HEK293T (cell line): ENCODE results near the gene PRR3.
A peak's percentile ranks its signal among the peaks of the same experiment; 100 is the strongest.

ENCODE experiments used
- CTCF ChIA-PET: fragments of 350-600 bp; formaldehyde crosslinking; extraction: SDS; loops from one replicate; lab custom pipeline; 2021; ENCODE audit warnings: antibody characterized with exemption, inconsistent platforms; lab: Yijun Ruan, JAX
- POLR2A ChIA-PET: fragments of 350-600 bp; formaldehyde crosslinking; extraction: SDS; loops from one replicate; lab custom pipeline; 2020; ENCODE audit warnings: antibody characterized with exemption, inconsistent platforms; lab: Yijun Ruan, JAX
- DNase-seq: peaks from one replicate; pipeline ENCODE4 v3.0.0; 2012; ENCODE audit warnings: mixed read lengths; ENCODE audit errors: extremely low spot score
- ARNT ChIP-seq: fragments of 450-650 bp; IDR thresholded peaks from 2 replicates; pipeline ENCODE4 v1.6.1; 2017; ENCODE audit warnings: mild to moderate bottlenecking
- BHLHE40 ChIP-seq: fragments of 450-650 bp; IDR thresholded peaks from 2 replicates; pipeline ENCODE4 v1.6.1; 2016; ENCODE audit warnings: mild to moderate bottlenecking, moderate library complexity, borderline replicate concordance
- CTBP1 ChIP-seq: fragments of 450-650 bp; IDR thresholded peaks from 2 replicates; pipeline ENCODE4 v1.6.1; 2016; ENCODE audit warnings: borderline replicate concordance
- ELF4 ChIP-seq: fragments of 450-650 bp; IDR thresholded peaks from 2 replicates; pipeline ENCODE4 v1.6.1; 2017; ENCODE audit warnings: antibody characterized with exemption
- FOXA1 ChIP-seq: fragments of 450-650 bp; IDR thresholded peaks from 2 replicates; pipeline ENCODE4 v1.6.1; 2016; ENCODE audit warnings: mild to moderate bottlenecking
- FOXK2 ChIP-seq: fragments of 450-650 bp; IDR thresholded peaks from 2 replicates; pipeline ENCODE4 v1.6.1; 2016; ENCODE audit warnings: mild to moderate bottlenecking
- FOXM1 ChIP-seq: fragments of 450-650 bp; IDR thresholded peaks from 2 replicates; pipeline ENCODE4 v1.6.1; 2017; ENCODE audit warnings: mild to moderate bottlenecking, borderline replicate concordance
- HDGF ChIP-seq: fragments of 450-650 bp; IDR thresholded peaks from 2 replicates; pipeline ENCODE4 v1.6.1; 2017; ENCODE audit warnings: antibody characterized with exemption, borderline replicate concordance
- L3MBTL2 ChIP-seq: fragments of 450-650 bp; conservative IDR thresholded peaks from 2 replicates; pipeline ENCODE4 v1.6.1; 2016; ENCODE audit warnings: mild to moderate bottlenecking
- LEF1 ChIP-seq: fragments of 450-650 bp; IDR thresholded peaks from 2 replicates; pipeline ENCODE4 v1.6.1; 2017; ENCODE audit warnings: mild to moderate bottlenecking, borderline replicate concordance
- NFRKB ChIP-seq: fragments of 450-650 bp; IDR thresholded peaks from 2 replicates; pipeline ENCODE4 v1.6.1; 2016; ENCODE audit warnings: mild to moderate bottlenecking, moderate library complexity
- SP1 ChIP-seq: fragments of 450-650 bp; IDR thresholded peaks from 2 replicates; pipeline ENCODE4 v1.6.1; 2017
- SUZ12 ChIP-seq: fragments of 450-650 bp; IDR thresholded peaks from 2 replicates; pipeline ENCODE4 v1.6.1; 2016; ENCODE audit warnings: mild to moderate bottlenecking
- TARDBP ChIP-seq: fragments of 450-650 bp; IDR thresholded peaks from 2 replicates; pipeline ENCODE4 v1.6.1; 2016
- ZNF384 ChIP-seq: fragments of 450-650 bp; IDR thresholded peaks from 2 replicates; pipeline ENCODE4 v1.6.1; 2016
- TF ChIP-seq, protein P1 (sequence below): fragments of 450-650 bp; IDR thresholded peaks from 2 replicates; pipeline ENCODE4 v1.6.1; 2016

PRR3 gene

GRCh38 chr6:30530014-30530413, 27.1 kb upstream of the PRR3 start:
- POLR2A ChIA-PET, result no interaction called here
- TF ChIP-seq SUZ12 (no peak), FOXM1 (no peak), FOXA1 (no peak), L3MBTL2 (no peak), FOXK2 (no peak), ELF4 (no peak), ZNF384 (no peak), LEF1 (no peak), NFRKB (no peak), BHLHE40 (no peak), SP1 (no peak), HDGF (no peak), ARNT (no peak), CTBP1 (no peak)
- TF ChIP-seq, protein P1, sequence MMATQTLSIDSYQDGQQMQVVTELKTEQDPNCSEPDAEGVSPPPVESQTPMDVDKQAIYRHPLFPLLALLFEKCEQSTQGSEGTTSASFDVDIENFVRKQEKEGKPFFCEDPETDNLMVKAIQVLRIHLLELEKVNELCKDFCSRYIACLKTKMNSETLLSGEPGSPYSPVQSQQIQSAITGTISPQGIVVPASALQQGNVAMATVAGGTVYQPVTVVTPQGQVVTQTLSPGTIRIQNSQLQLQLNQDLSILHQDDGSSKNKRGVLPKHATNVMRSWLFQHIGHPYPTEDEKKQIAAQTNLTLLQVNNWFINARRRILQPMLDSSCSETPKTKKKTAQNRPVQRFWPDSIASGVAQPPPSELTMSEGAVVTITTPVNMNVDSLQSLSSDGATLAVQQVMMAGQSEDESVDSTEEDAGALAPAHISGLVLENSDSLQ, result no peak
- CTCF ChIA-PET, result interaction anchor here (0.6 to 1.6 kb wide), 5 partner anchors 10 to 673 kb away, joined by 3 to 8 read pairs (median 4); no protein-coding TSS in a partner anchor

DNA sequence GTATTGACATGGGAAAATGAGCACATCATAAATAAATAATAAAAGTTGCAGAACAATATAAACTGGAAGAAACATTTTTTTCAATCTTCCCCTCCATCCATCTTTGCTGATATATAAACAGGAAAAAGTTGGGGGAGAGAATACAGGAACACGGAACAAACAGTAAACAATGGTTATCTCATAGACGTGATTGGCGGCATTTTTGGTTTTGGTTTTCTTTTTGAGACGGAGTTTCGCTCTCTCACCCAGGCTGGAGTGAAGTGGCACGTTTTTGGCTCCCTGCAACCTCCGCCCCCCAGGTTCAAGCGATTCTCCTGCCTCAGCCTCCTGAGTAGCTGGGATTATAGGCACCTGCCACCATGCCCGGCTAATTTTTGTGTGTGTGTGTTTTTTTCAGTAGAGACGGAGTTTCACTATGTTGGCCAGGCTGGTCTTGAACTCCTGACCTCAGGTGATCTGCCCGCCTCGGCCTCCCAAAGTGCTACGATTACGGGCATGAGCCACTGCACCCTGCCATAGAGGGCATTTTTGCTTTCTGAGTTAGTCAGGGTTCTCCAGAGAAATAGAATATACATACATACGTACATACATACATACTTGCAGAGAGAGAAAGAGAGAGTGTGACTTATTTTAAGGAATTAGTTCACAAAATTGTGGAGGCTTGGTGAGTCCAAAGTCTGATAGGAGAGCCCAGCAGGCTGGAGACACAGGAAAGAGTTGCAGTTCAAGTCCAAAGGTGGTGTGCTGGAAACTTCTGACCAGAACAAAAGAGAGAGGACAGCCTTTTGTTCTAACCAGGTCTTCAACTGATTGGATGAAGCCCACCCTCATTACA, 23.4 kb upstream of the PRR3 start:
- CTCF ChIA-PET, result interaction anchor here (0.7 to 2.8 kb wide), 3 partner anchors 8 to 53 kb away, joined by 3 to 35 read pairs (median 13); no protein-coding TSS in a partner anchor
- no peak for TF ChIP-seq SUZ12
- POLR2A ChIA-PET, result no interaction called here
- DNase-seq, result no peak

More at GRCh38 chr6:30530014-30530413, 27.1 kb upstream of the PRR3 start:
- no peak for DNase-seq

- ChIA-PET CTCF (no interaction called here), POLR2A (no interaction called here)
- TF ChIP-seq ARNT, result no peak
- TF ChIP-seq SP1, result no peak
- TF ChIP-seq ELF4, result no peak
- TF ChIP-seq SUZ12, result no peak
- TF ChIP-seq ZNF384, result no peak
- TF ChIP-seq FOXK2, result no peak
- no peak for TF ChIP-seq LEF1
- no peak for TF ChIP-seq TARDBP
- TF ChIP-seq, protein P1, result no peak
- TF ChIP-seq FOXM1, result no peak
- no peak for TF ChIP-seq HDGF
- no peak for TF ChIP-seq NFRKB
- TF ChIP-seq BHLHE40, result no peak
- TF ChIP-seq FOXA1, result no peak
- TF ChIP-seq L3MBTL2, result no peak
- no peak for TF ChIP-seq CTBP1
- DNase-seq, result no peak
These were observed 19.2 kb upstream of the PRR3 start for GRCh38 chr6:30537931-30538330.

DNA sequence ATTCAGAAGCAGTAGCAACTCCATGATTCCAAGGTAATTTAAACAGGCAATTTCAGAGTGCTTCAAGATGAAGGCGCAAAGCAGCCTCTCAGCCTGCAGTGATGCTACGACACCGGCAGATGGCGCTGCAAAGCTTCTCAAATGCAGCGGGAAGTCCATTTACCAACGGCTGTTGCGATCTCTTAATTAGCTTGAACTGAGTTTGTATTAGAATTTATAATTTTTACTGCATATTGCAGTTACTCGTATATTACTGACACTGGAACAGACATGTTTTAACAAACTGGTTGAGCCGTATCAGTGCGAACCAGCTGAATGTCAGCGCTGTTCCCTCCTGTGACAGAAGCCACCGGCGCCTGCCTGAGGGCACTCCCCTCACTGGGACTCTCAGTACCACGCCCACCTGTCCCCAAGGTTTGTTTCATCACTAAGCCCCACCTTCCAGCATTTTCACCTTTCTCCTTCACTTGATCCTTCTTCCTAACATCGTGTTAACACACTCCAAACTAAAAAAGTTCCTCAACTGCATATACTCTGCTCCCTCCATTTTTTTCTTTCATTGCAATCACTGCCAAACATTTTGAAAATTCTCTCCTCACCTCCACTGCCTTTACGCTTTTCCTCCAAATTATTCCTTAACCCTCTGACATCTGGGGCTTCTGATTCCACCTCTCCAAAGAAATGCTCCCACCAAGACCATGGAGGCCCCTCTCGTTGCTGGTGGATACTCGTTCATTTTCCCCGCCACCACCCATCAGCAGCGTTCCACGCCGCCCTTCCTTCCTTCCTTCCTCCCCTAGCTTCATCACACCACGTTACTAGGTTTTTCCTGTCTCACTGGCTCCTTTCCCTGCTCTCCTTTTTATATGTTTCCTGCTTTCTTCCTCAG, 15.3 kb upstream of the PRR3 start:
- POLR2A ChIA-PET, result interaction anchor here (0.6 to 3.0 kb wide), 5 partner anchors 14 to 134 kb away, joined by 3 to 17 read pairs (median 3); partner anchors contain the start of genes GNL1 and PRR3
- DNase-seq, result peak; percentile 74
- TF ChIP-seq NFRKB, result no peak
- TF ChIP-seq TARDBP, result no peak
- no peak for TF ChIP-seq FOXA1
- no peak for TF ChIP-seq L3MBTL2
- no peak for TF ChIP-seq SP1
- no peak for TF ChIP-seq ELF4
- TF ChIP-seq SUZ12, result no peak
- TF ChIP-seq CTBP1, result no peak
- no peak for TF ChIP-seq FOXK2
- TF ChIP-seq ZNF384, result no peak
- no peak for TF ChIP-seq LEF1
- no peak for TF ChIP-seq BHLHE40
- TF ChIP-seq, protein P1, result no peak
- TF ChIP-seq ARNT, result no peak
- no peak for TF ChIP-seq FOXM1
- TF ChIP-seq HDGF, result no peak
- CTCF ChIA-PET, result interaction anchor here (0.5 to 1.8 kb wide), 21 partner anchors 9 to 297 kb away, joined by 3 to 18 read pairs (median 4); partner anchors contain the start of gene ABCF1

GRCh38 chr6:30542404-30542725, 14.7 kb upstream of the PRR3 start:
- ChIA-PET POLR2A (interaction anchor here (3.0 kb wide), 1 partner anchor 14 kb away, joined by 17 read pairs; the partner anchor contains the start of genes GNL1 and PRR3), CTCF (interaction anchor here (1.2 to 1.8 kb wide), 6 partner anchors 9 to 143 kb away, joined by 4 to 18 read pairs (median 8); no protein-coding TSS in a partner anchor)
- TF ChIP-seq FOXA1 (no peak), FOXM1 (no peak), ARNT (no peak), NFRKB (no peak)
- no peak for DNase-seq
